Measurements from ENCODE around the gene TRMO.

The TRMO gene

GRCh38 chr9:97900738-97901565, 21.3 kb downstream of the TRMO start:
- DNase-seq, result peak; percentile 22

- no peak for DNase-seq
These were observed 22.1 kb downstream of the TRMO start for GRCh38 chr9:97900103-97900737.

- DNase-seq, result no peak
These were observed 26.5 kb downstream of the TRMO start for GRCh38 chr9:97895695-97896332.

GRCh38 chr9:97895211-97895610, 27.1 kb downstream of the TRMO start:
- no peak for DNase-seq

- DNase-seq, result no peak
These were observed 29.9 kb downstream of the TRMO start for GRCh38 chr9:97892421-97892820.

GRCh38 chr9:97891736-97892135, 30.6 kb downstream of the TRMO start:
- DNase-seq, result no peak

GRCh38 chr9:97889941-97890887, 32.1 kb downstream of the TRMO start:
- no peak for DNase-seq

- DNase-seq, result no peak
These were observed 42.0 kb downstream of the TRMO start for GRCh38 chr9:97880336-97880735.

GRCh38 chr9:97876061-97876460, 46.2 kb downstream of the TRMO start:
- DNase-seq, result no peak

GRCh38 chr9:97875111-97875510, 47.2 kb downstream of the TRMO start:
- no peak for DNase-seq

- no peak for DNase-seq
These were observed 47.7 kb downstream of the TRMO start for GRCh38 chr9:97874624-97875023.

GRCh38 chr9:97873882-97874281, 48.4 kb downstream of the TRMO start:
- DNase-seq, result no peak

- no peak for DNase-seq
These were observed 48.9 kb downstream of the TRMO start for GRCh38 chr9:97873425-97873824.

GRCh38 chr9:97868859-97869258, 53.4 kb downstream of the TRMO start:
- DNase-seq, result no peak

- DNase-seq, result no peak
These were observed 55.5 kb downstream of the TRMO start for GRCh38 chr9:97866848-97867247.

GRCh38 chr9:97866300-97866699, 56.0 kb downstream of the TRMO start:
- no peak for DNase-seq

- no peak for DNase-seq
These were observed 57.9 kb downstream of the TRMO start for GRCh38 chr9:97864396-97864795.

- no peak for DNase-seq
These were observed 59.0 kb downstream of the TRMO start for GRCh38 chr9:97863314-97863713.

- DNase-seq, result no peak
These were observed 61.2 kb downstream of the TRMO start for GRCh38 chr9:97861148-97861475.

- no peak for DNase-seq
These were observed 61.7 kb downstream of the TRMO start for GRCh38 chr9:97860451-97861147.

- DNase-seq, result no peak
These were observed 63.0 kb downstream of the TRMO start for GRCh38 chr9:97859346-97859745.

GRCh38 chr9:97858826-97859225, 63.5 kb downstream of the TRMO start:
- DNase-seq, result no peak

- no peak for DNase-seq
These were observed 63.9 kb downstream of the TRMO start for GRCh38 chr9:97858393-97858713.
